ENCODE measurements around the gene PLA2G6.

Gene PLA2G6

GRCh38 chr22:38109371-38110001 is 72.1 kb downstream of the PLA2G6 start:
- no peak for DNase-seq

DNA sequence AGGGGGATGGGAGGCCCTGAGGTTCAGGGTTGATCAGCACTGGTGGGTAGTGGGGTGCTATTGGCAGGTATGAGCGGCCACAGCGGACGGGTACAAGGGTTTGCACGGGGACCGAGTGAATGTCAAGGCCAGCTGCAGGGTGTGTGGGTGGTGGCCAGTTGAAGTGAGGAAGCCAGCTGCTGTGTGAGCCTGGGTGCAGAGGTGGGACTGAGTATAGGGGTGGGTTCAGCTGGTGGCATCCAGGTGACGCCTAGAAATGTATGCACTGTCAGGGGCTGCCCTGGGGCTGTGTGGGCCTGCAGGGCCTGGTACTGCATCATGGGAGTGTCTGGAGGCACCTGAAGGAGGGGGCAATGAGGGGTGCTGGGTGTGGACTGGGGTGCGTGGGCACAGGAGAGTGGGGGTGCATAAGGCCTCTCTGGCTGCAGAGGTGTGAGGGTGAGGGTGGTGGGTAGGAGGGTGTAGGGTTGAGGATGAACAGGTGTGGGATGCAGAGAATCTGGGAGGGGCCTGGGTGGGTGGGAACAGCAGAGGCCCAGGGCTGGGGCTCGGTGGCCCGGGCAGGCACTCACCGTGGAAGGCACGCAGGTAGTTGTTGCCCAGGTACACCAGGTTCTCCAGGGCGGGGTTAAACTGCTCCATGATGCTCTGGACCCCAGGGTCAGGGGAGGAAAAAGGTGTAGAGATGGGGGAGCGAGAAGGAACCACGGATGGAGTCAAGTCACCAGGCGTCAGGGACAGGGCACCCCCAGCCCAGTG is 72.9 kb downstream of the PLA2G6 start:
- no peak for DNase-seq

DNA sequence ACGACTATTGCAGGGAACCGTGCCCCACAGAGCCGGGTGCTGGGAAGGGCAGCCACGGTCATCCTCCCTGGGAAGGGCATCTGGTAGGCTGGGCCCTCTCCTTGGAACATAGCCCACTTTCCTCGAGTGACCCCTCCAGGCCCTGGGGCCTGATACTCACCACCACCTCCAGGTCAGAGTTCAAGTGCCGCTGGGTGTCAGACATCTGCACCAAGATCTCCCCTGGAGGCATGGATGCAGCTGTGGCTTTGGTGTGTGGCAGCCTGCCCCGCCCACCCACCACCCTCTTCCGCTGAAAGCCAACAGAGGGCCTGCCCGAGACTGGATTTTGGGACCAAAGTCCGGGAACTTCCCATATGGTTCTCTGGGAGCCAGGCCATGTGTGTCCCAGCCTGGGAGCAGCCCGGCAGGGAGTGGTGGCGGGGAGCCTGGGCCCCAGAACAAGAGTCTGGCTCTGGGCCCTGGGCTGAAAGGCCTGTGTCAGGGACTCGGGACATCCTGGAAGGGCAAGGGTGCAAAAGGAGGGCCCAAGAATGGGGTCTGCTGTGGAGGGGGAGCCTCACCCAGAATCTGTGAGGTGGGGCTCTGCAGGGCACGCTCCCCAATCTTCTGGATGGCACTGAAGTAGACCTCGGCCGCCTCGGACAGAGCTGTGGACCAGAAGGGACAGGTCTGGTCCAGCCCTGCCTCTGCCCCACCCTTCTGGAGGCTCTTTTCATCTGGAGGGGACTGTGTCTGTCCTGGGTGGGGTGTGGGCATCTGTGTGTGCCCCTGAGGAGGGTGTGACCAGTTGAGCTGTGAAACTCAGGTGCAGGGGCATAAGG is 73.7 kb downstream of the PLA2G6 start:
- DNase-seq: no peak

DNA sequence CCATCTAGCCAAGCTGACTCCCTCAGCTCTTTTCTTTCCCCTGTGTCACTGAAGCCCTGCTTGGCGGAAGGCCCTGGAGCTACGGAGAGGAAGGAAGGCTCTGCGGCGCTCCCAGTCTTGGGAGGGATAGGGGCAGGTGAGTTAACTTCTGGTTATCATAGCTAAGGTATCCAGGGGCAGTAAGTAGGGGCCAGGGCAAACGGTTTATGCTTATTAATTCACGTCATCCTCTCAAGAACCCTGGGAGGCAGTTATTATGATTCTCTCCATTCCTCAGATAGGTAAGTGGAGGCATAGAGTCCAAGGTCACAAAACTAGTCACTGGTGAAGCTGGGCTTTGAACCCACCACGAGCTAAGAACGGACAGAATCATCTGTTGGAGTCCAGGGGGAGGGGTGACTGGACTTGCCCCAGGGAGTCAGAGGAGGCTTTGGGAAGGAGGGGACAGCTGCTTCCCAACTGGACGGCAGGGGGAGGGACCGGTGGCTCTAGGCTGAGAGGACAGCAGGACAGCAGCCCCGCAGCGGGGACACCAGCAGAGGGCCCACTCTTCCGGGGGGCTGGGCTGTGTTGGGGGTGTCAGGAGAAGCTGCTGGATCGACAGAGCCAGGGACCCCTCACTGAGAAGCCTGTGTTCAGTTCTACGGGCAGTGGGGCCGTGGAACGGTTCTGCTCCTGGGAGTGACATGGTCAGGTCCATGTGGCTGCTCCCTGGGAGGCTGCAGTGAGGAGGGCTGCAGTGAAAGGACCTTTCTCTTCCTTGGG is 74.6 kb downstream of the PLA2G6 start:
- no peak for DNase-seq

- DNase-seq: no peak
Observed at GRCh38 chr22:38104084-38104483, 77.5 kb downstream of the PLA2G6 start.

DNA sequence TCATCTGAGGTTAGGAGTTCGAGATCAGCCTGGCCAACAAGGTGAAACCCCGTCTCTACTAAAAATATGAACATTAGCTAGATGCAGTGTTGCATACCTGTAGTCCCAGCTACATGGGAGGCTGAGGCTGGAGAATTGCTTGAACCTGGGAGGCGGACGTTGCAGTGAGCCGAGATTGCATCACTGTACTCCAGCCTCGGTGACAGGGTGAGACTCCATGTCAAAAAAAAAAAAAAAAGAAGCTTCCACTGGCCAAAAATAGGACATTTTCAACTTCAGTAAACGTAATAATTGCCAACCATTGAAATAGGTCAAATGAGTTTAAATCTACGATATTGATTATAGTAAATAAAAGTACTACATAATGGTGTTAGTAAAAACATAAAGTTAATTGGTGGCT is 78.0 kb downstream of the PLA2G6 start:
- DNase-seq: no peak

GRCh38 chr22:38098410-38099249 is 83.0 kb downstream of the PLA2G6 start:
- DNase-seq: no peak

GRCh38 chr22:38097557-38098409 is 83.8 kb downstream of the PLA2G6 start:
- no peak for DNase-seq

DNA sequence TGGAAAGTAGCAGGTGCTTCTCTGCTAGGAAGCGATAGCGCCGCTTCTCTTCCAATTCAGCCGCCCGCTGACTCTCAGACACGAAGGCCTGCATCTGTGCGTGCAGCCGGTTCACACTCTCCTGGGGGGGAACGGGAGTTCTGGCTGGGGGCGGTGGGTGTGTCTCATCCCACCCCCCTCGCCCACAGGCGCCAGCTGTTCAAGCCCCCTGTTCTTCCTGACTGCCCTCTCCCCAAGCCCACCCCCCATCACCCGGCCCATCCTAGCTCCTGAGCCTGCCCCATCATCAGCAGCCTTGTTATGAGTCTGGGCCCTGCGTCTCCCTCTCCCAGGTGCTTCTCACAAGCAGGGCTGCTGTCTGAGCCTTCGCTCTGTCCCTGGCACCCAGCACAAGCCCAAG is 84.6 kb downstream of the PLA2G6 start:
- DNase-seq: no peak

GRCh38 chr22:38089474-38089851 is 92.2 kb downstream of the PLA2G6 start:
- no peak for DNase-seq

- DNase-seq: no peak
Observed at GRCh38 chr22:38088629-38089473, 92.8 kb downstream of the PLA2G6 start.

- DNase-seq: no peak
Observed at GRCh38 chr22:38087855-38088254, 93.8 kb downstream of the PLA2G6 start.

GRCh38 chr22:38086942-38087341 is 94.7 kb downstream of the PLA2G6 start:
- no peak for DNase-seq

DNA sequence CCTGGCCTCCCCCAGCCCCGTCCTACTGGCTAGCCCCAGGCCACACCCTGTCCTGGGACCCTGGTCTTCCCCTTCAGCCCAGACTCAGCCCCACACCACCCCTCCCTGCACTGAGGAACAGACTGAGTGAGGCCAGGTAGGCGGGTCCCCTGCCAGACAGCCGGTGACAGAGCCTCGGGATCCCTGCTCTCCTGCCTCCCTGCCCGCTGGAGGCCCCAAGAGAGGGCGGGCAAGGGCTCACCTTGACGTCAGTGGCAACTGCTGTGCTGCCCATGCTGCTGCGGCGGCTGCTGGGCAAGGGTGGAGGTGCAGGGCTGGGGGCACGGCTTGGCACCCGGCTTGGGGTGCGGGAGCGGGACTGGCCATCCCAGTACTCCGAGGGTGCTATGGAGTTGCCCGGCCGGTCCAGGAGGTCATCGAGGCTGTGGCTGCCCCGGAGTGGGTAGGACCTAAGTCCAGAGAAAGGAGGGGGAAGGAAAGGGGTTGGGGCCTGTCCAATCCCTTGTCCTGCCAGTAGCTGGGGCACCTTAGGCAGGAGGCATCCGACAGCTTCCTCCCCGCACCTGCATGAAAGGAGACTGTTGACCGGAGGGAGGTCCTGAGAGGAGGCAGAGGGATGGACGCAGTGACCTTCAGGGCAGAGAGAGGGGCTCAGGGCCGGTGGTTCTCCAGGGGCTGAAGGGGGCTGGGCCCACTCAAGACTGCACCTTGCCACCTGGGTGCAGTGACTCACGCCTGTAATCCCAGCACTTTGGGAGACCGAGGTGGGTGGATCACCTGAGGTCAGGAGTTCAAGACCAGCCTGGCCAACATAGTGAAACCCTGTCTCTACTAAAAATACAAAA is 95.4 kb downstream of the PLA2G6 start:
- DNase-seq: no peak

GRCh38 chr22:38085501-38085900 is 96.1 kb downstream of the PLA2G6 start:
- no peak for DNase-seq

GRCh38 chr22:38085056-38085455 is 96.6 kb downstream of the PLA2G6 start:
- no peak for DNase-seq

DNA sequence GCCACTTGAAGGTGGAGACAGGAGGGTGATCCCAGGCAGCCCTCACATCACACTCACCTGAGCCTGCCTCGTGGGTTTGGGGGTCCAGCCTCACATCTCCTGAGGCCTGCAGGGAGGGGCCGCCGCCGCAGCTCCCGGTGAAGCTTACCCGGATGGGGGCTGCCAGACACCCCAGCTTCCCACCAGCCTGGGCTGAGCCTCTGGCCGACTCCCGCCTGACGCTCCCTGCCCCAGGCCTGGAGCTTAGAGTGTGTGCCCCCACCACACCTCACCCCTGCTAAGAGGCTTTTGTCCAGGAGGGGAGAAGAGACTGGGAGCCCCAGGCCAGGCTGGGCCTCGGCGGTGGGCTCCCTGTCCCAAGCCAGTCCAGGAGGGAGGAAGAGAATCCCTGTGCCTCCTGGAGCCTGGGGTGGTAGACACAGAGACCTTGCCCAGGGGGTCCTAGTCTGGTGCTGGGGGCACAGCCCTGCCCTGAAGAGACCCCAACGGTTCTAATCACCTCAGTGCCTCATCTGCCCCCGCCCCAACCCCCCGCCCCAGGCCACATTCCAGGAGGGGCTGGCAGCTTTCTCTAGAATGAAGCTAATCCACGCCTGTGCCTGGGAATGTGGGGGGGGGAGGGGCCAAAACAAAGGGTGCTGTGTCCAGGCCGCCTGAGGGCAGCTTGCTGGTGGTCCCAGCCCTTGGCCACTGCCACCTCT is 97.5 kb downstream of the PLA2G6 start, which contains the start of gene SLC16A8:
TSS of gene SLC16A8 (minus strand) at position 254 of the 701 bp plus-strand sequence. CDS start 1,311 bp downstream, outside the sequence.
- DNase-seq: no peak

GRCh38 chr22:38082986-38083710 is 98.5 kb downstream of the PLA2G6 start:
- no peak for DNase-seq

Data from activated CD4-positive, alpha-beta T cell treated with anti-CD3 and anti-CD28 coated beads, Interleukin-2, amount 50 U/mL, for 16 hours (primary cell).